Measurements from ENCODE around the gene APLP2. TPM values are rescaled to one million over a fixed set of nuclear protein-coding genes. Genes with fewer than 3 reads are reported as not detected.

Gene APLP2
- total and polyA plus RNA-seq, 2 of the 13 experiments (the other 11 are each of a cell fraction or from before 2014, with no cell fraction given): 315 to 594 TPM

DNA sequence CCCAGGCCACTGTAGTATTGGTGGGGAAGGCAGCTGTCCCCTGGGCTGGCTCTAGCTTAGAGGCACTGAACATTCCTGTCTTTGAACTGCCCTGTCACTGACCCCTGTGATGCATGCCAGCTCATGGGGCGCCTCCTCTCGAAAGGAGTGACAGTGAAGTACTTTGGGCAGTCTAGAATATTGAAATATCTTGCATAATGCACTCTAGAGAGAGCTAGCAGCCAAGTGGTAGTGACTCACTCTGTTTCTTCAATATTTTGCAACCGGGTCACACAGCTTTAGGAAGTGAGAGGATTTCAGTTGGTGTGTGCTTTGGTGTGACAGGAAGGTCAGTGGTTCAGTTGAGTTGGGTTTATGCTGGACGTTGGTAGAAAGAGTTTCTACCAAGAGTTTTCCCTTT, 54.4 kb downstream of the APLP2 start (continued):
- TF ChIP-seq ATM (IDR thresholded peaks at IDR 0.05; ENCODE audit: borderline replicate concordance) (no peak), ZNF335 (CRISPR knock-in tag; IDR thresholded peaks at IDR 0.05) (no peak; the same call in 1 of the 2 replicates), SMAD1 (CRISPR knock-in tag; IDR thresholded peaks at IDR 0.05; ENCODE audit: borderline replicate concordance, low read depth) (no peak), MXD4 (CRISPR knock-in tag; IDR thresholded peaks at IDR 0.05) (no peak), PLSCR1 (CRISPR knock-in tag; IDR thresholded peaks at IDR 0.05; ENCODE audit: borderline replicate concordance) (no peak), SNRNP70 (IDR thresholded peaks at IDR 0.05; ENCODE audit: low read depth, low read length) (no peak), BCLAF1 (IDR thresholded peaks at IDR 0.05) (no peak), CREB1 (IDR thresholded peaks at IDR 0.05) (peak; percentile 73), CREB1 (CRISPR knock-in tag; IDR thresholded peaks at IDR 0.05) (peak; percentile 47), TMF1 (CRISPR knock-in tag; IDR thresholded peaks at IDR 0.05; ENCODE audit: low read depth) (no peak), FIP1L1 (IDR thresholded peaks at IDR 0.05; ENCODE audit: borderline replicate concordance, insufficient read depth, low read depth, low read length) (no peak), ZNF567 (CRISPR knock-in tag; IDR thresholded peaks at IDR 0.05; ENCODE audit: borderline replicate concordance) (no peak), NKX3-1 (CRISPR knock-in tag; IDR thresholded peaks at IDR 0.05) (no peak), SRF (IDR thresholded peaks at IDR 0.05; ENCODE audit: low read depth, low read length) (0 out of 2 replicates have a peak, but pooled peaks have one; percentile 34), KDM6A (CRISPR knock-in tag; IDR thresholded peaks at IDR 0.05; ENCODE audit: low read depth) (peak; percentile 43; the same call in 1 of the 2 replicates), BATF2 (CRISPR knock-in tag; IDR thresholded peaks at IDR 0.05) (no peak), TARDBP (CRISPR knock-in tag; IDR thresholded peaks at IDR 0.05) (peak; percentile 71; the same call in 1 of the 2 replicates), CHCHD3 (CRISPR knock-in tag; IDR thresholded peaks at IDR 0.05) (no peak), HOXD1 (CRISPR knock-in tag; IDR thresholded peaks at IDR 0.05) (no peak)
- TF ChIP-seq, protein P1, sequence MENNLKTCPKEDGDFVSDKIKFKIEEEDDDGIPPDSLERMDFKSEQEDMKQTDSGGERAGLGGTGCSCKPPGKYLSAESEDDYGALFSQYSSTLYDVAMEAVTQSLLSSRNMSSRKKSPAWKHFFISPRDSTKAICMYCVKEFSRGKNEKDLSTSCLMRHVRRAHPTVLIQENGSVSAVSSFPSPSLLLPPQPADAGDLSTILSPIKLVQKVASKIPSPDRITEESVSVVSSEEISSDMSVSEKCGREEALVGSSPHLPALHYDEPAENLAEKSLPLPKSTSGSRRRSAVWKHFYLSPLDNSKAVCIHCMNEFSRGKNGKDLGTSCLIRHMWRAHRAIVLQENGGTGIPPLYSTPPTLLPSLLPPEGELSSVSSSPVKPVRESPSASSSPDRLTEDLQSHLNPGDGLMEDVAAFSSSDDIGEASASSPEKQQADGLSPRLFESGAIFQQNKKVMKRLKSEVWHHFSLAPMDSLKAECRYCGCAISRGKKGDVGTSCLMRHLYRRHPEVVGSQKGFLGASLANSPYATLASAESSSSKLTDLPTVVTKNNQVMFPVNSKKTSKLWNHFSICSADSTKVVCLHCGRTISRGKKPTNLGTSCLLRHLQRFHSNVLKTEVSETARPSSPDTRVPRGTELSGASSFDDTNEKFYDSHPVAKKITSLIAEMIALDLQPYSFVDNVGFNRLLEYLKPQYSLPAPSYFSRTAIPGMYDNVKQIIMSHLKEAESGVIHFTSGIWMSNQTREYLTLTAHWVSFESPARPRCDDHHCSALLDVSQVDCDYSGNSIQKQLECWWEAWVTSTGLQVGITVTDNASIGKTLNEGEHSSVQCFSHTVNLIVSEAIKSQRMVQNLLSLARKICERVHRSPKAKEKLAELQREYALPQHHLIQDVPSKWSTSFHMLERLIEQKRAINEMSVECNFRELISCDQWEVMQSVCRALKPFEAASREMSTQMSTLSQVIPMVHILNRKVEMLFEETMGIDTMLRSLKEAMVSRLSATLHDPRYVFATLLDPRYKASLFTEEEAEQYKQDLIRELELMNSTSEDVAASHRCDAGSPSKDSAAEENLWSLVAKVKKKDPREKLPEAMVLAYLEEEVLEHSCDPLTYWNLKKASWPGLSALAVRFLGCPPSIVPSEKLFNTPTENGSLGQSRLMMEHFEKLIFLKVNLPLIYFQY (CRISPR knock-in tag; IDR thresholded peaks at IDR 0.05; ENCODE audit: borderline replicate concordance): peak; percentile 85; the same call in 1 of the 2 replicates

All from HepG2 (cell line).